T-helper 2 cell (primary cell): Measurements from ENCODE around the gene POTEE.
"Not testable (repeated sequence)": the region's sequence is repeated elsewhere in the genome, so short reads cannot be mapped to it uniquely, and the experiment has no call there.

ENCODE experiments used
- DNase-seq, 5 experiments: peaks; one replicate each; pipeline versions ENCODE4 v3.0.0 to v3.0.0-alpha.2; 2012 to 2022
- total RNA-seq, 2 donors: gene quantifications; one replicate each; lab custom pipeline; 2026; lab: John Stamatoyannopoulos, UW

POTEE gene
- total RNA-seq: 0.31 to 0.34 reads per million in 2 donors

DNA sequence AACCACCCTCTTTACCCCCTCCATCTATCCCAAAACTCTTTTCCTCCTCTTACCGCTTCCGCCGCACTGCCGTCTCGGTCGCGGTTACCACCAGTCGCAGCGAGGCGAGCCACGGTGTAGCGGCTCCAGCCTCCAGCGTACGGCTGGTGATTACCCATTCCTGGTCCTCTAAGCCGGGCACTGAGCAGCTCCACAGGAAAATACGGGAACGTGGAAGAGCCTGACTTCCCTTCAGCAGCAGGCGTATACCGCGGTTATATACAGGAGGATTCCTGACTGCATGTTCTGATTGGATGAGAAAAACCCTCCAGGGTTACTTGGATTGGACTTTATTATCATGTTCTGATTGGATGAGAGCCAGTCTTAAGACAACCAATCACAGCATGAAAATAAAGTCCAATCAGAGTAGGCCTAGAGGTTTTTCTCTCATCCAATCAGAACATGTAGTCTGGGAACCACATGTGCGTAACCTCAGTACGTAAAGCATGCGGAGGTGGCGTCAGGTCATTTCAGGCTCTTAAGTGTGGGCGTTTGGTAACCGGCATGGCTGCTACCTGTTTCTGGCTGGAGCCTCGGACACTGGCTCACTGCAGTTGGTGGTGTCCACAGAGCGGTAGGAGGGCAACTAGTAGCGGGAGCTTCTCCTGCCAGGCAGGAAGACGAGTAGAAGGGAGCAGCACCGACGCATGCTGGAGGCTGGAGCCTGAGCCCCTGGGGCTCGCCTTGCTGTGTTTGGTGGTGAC is at the start of gene POTEE:
Gene POTEE, plus strand, starts transcription at position 507 of the 743 bp plus-strand sequence. CDS start 8,867 bp downstream, outside the sequence.
- not testable (repeated sequence) for DNase-seq

DNA sequence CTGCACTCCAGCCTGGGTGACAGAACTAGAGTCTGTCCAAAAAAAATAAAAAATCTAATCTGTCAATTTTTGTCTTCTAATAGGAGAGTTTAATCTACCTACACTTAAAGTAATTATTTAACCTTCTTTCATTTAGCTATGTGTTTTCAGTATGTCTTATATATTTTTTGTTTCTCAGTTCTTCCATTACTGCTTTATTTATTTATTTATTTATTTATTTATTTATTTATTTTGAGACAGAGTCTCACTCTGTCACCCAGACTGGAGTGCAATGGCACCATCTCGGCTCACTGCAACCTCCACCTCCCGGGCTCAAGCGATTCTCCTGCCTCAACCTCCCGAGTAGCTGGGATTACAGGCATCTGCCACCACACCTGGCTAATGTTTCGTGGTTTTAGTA is 43.8 kb upstream of the POTEE start:
- DNase-seq: not testable (repeated sequence)

DNA sequence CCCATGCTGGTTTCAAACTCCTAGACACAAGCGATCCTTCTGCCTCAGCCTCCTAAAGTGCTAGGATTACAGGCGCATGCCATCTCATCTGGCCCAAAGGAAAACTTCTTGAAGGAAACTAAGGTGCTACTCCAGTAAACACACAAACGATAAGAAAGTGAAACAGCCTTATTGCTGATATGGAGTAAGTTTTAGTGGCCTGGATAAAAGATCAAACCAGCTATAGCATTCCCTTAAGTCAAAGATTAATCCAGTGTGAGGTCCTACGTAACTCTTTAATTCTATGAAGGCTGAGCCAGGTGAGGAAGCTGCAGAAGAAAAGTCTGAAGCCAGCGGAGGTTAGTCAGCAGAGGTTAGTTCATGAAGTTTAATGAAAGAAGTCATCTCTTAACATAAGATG is 40.8 kb upstream of the POTEE start:
- DNase-seq: no peak

DNA sequence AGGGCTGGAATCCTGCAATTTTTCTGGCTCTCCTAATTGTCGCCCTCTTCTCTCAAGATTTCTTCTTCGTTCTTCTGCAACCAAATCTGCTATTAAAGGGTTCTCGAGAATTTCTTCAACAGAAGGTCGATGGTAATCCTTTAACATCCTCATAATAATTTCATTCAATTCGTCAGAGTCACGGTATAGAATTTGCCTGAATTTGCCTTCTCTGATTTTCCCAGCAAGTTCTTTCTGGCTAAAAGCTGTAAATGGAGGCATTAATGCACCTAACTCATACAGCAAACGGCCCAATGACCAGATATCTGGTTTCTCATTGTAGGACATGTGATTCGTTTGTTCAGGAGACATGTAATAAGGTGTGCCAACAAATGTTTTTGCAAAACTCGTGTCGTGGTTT is 31.3 kb upstream of the POTEE start:
- DNase-seq: not testable (repeated sequence)

DNA sequence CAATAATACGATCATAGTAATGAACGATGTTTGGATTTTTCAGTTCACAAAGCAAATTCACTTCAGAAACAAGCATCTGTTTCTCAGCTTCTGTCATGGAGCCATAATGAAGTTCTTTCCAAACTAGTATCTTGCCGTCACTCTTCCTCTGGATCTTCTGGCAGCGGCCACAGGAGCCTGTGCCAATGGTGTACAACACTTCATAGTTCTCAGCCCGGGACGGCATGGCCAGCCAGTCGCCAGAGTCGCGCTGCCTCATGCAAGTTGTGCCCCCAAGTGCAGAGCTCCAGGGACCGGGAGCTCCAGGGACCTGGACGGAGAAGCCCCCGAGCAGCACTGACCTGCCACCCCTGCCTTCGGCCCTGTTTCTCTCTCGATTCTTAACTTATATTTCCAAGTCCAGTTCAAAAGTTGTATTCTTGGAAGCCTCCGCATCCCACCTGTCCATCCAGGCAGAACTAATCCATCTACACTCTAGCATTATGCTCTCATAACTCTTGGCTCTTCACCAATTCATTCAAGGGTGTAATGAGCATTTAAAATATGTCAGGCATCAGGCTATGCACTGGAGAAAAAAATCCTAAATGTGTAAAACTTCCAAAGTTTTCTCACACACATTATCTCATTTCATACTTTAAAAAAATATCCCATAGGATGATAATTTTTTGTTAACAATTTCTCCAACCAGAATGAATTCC is 30.5 kb upstream of the POTEE start:
- DNase-seq: not testable (repeated sequence)

DNA sequence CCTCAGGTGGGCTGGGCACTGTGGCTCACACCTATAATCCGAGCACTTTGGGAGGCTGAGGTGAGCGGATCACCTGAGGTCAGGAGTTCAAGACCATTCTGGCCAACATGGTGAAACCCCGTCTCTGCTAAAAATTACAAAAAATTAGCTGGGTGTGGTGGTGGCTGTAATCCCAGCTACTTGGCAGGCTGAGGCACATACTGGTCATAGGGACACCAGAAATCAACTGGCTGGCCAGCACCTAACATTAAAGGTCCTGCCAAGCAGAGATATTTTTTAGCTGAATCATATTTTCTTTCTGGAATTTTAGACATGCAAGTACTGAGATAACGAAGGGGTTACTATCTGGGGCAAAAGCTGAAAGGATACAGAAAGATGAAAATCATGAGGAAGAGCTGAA is 27.9 kb upstream of the POTEE start:
- DNase-seq: not testable (repeated sequence)

DNA sequence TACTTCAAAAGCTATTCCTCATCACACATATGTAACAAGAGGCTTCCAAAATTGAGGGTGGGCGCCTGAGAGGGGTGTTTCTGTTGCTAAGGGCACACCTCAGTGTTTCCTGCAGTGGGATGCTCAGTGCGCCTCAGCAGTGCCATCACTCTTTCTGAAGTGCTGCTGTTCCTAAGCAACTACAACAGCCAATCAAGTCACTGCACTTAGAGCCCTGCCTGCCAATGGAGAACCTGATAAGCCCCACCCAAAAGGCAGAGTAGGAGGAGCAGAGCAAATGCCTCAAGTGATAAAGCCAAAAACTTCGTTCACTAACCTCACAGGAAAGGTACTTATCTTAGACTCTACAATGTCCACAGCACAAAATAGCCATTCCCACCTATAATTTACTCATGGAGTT is 15.9 kb upstream of the POTEE start:
- DNase-seq: not testable (repeated sequence)

DNA sequence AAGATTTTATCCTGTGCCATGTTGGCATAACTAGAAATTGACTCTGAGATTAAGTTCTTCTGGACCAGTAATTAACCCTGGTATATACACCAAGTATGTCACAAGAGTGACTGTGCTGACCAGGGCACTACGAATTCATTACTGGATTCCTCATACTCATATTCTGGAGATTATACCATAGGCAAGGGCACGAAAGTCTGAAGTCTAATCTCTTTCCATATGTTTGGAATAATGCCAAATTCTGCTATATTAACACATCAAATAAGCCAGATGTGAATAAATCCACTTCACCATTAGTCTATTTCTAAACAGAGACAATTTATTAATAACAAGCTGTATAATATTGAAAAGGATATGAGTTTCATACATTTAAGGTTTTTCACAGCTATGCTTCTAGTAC is 13.2 kb upstream of the POTEE start:
- DNase-seq: not testable (repeated sequence)

DNA sequence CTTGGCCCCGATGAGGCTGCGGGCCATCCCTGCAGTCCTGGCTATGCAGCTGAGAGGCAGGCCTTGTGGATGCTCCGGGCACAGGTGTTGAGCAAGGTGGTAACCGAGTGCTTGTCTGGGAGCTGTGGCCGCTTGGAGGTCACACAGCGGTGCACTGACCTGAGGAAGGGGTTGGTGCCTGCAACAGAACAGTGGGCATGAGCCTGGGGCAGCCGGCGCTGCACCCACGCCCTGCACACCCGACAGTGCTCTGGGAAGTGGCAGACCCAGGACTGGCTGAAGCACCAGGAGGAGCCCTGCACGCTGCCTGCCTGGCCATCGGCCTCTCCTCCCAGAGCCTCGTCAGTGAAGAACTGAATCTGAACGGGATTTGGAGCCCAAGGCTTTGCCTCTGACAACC is 8.2 kb upstream of the POTEE start:
- DNase-seq: no peak

DNA sequence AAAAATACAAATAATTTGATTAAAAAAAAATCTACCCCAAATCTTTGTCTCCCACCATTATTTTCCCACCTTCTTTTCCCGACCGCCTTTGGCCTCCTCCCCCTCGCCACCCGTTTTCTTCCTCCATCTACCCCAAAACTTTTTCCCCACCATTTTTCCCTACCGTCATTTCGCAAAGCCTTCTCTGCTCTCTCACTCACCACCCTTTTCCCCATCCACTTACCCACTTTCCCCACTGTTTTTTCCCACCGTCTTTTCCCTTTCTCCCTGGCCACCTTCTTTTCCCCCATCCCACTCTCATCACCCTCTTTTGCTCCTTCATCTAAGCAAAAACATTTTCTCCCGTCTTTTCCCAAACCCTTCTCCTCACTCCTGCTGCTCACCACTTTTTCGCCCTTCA is 1.5 kb upstream of the POTEE start:
- not testable (repeated sequence) for DNase-seq

DNA sequence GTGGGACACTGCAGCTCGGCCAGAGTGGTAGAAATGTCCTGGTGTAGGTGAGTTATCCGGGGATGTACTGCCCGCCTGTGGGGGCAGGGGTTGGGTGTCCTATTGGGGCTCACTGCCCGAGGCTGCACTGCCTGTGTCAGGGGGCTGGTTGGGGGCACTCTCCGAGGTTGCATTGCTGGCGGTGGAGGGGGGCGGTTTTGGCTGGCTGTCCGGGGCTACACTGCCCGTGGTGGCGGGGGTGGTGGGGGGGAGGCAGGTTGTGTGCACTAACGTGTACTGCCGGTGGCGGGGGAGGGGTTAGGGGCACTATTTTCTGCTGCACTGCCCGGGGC is 403 bp downstream of the POTEE start:
- DNase-seq: not testable (repeated sequence)

DNA sequence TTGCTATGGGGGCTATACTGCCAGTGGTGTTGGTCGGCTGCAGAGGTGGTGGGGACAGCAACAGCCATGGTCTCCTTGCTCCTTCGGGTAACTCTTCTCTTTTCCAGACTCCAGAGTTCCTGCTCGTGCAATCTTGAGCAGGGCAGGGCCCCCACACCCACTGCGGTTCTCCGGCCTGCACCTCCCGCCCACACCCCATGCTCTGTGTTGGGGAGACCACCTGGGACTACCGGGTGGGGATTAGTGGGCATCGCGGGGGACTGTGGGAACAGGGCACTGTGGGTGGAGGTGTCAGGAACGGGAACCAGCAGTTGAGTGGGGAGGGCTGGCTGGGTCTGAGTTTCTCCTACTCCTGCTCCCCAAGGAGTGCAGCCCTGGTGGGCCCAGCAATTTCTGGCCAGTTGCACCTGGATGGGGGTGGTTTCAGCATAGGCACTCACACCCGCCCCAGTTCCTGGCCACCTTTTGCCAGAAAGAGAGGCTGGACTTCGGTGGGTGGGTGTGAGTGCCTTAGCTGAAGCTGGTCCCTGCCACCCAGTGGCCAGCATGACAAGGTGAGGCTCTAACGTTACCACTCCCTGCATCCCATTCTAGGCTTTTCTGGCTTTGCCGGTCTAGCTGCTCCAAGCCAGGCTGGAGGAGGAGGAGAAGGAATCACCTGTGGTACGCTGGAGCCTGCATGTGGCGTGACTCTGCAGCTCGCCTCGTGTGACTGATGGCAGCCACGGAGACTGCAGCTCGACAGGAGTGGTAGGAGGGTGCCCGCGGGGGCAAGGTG is 1.3 kb downstream of the POTEE start:
- not testable (repeated sequence) for DNase-seq

DNA sequence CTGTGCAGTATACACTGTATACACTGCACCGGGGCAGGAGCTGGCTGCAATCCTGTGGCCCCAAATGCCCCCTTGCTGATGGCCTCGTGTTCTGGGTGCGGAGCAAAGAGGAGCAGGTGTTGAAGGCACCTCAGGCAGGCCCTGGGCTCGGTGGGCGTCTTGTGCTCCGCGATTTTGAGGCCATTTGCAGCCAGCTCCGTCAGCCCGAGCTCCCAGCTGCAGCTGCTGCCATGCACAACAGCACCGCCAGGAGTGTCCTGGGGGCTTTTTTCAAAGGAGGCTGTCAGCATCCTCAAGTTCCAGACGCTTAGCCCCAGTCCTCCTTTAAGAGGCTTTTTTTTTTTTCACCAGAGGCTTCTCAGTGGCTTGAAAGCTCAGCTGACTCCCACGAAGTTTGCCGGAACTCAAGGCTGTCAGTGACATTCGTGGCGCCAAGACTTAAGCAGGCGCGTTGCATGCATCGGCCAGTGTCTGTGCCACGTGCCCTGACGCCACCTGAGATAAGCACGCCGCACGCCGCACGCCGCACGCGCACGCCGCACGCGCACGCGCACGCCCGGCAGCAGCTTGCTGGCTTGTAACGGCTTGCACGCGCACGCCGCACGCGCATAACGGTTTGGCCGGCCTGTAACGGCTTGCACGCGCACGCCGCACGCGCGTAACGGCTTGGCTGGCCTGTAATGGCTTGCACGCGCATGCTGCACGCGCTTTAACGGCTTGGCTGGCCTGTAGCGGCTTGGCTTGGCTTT is 8.1 kb downstream of the POTEE start:
- not testable (repeated sequence) for DNase-seq

DNA sequence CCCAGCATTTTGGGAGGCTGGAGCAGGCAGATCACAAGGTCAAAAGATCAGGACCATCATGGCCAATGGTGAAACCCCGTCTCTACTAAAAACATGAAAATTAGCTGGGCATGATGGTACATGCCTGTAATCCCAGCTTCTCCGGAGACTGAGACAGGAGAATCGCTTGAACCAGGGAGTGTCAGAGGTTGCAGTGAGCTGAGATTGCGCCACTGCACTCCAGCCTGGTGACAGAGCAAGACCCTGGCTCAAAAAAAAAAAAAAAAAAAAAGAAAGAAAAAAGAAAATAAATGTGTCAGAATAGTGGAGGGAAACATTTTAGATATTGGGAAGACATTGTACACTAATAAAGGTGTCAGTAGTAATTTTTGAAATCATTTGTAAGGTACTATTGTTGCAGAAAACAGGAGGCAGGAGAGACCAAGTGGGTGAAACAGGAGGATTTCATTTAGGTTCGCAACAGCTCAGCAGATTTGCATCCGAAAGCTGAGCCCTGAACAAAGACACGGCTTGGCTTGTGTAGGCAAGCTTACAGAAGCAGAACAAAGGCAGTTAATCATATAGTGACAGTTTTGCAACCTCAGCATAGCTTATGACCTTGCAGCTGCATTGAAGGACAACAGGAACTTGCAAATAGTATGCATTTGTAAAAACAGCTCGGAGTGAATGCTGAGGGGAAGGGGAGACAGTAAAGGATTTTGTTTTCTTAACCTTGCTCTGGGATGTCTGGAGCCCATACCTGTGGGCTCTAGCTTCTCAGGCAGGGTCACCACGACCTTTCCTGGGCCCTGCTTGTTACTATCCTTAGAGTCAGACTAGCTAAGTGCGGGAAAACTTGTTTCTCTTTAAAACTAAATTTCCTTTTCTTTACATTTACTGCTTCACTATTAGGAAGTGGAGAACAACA is 26.5 kb downstream of the POTEE start:
- DNase-seq: not testable (repeated sequence)
